Measurements from ENCODE around the gene TMEM205. TPM values are rescaled to one million over a fixed set of nuclear protein-coding genes. Genes with fewer than 3 reads are reported as not detected.

The TMEM205 gene
- total and polyA plus RNA-seq, 2 of the 8 experiments (the other 6 are each of a cell fraction or from before 2014, with no cell fraction given) = 73.5 to 423 TPM

- TF ChIP-seq SIRT6 (IDR thresholded peaks at IDR 0.05; ENCODE audit: low read length) = no peak
- no peak for TF ChIP-seq NRF1 (IDR thresholded peaks at IDR 0.05; ENCODE audit: low read depth, low read length)
- TF ChIP-seq POLR2A (IDR thresholded peaks at IDR 0.05; ENCODE audit: control extremely low read depth in 1 of 2, low read depth in 2 of 2, low read length in 2 of 2) = peak in 1 of 2 experiments; percentile 46; a peak in 1 of 3 replicates
- no peak for TF ChIP-seq CHD2 (IDR thresholded peaks at IDR 0.05; ENCODE audit: low read length)
- TF ChIP-seq PHF8 (conservative IDR thresholded peaks at IDR 0.05; ENCODE audit: low read depth, low read length) = no peak
- TF ChIP-seq TCF12 (IDR thresholded peaks at IDR 0.05; ENCODE audit: low read depth, low read length) = no peak
- no peak for TF ChIP-seq SUZ12 (IDR thresholded peaks at IDR 0.05; ENCODE audit: low read length)
- TF ChIP-seq E2F6 (IDR thresholded peaks at IDR 0.05) = peak; percentile 89
- no peak for TF ChIP-seq KDM1A (IDR thresholded peaks at IDR 0.05; ENCODE audit: borderline replicate concordance, low read length)
- TF ChIP-seq KDM5A (IDR thresholded peaks at IDR 0.05; ENCODE audit: low read length) = no peak
- TF ChIP-seq ATF3 (IDR thresholded peaks at IDR 0.05; ENCODE audit: insufficient read depth, low read depth, low read length) = no peak
- no peak for TF ChIP-seq EP300 (IDR thresholded peaks at IDR 0.05; ENCODE audit: borderline replicate concordance in 1 of 2, low read depth in 2 of 2, low read length in 2 of 2)
- peak; percentile 56 for TF ChIP-seq KDM4A (IDR thresholded peaks at IDR 0.05; ENCODE audit: low read depth, low read length, severe bottlenecking)
- TF ChIP-seq SRF (IDR thresholded peaks at IDR 0.05; ENCODE audit: low read depth, low read length) = no peak
- peak; percentile 95 for TF ChIP-seq MAX (IDR thresholded peaks at IDR 0.05)
- TF ChIP-seq ASH2L (IDR thresholded peaks at IDR 0.05; ENCODE audit: low read length) = no peak
- TF ChIP-seq YY1 (IDR thresholded peaks at IDR 0.05; ENCODE audit: low read depth, low read length) = no peak
- peak; percentile 39; the same call in 1 of the 2 replicates for TF ChIP-seq POLR2AphosphoS5 (IDR thresholded peaks at IDR 0.05; ENCODE audit: low read depth, low read length)
- no peak for TF ChIP-seq JUND (IDR thresholded peaks at IDR 0.05; ENCODE audit: low read length)
- no peak for TF ChIP-seq CHD1 (IDR thresholded peaks at IDR 0.05; ENCODE audit: low read depth, low read length)
- TF ChIP-seq BCL11A (IDR thresholded peaks at IDR 0.05; ENCODE audit: low read depth in 2 of 2, low read length in 2 of 2) = no peak
Observed at GRCh38 chr19:11361037-11361770, 15.1 kb upstream of the TMEM205 start (continued).
